Measurements from ENCODE around the gene MSI2. TPM values are rescaled to one million over a fixed set of nuclear protein-coding genes. Genes with fewer than 3 reads are reported as not detected.

Gene MSI2
- total RNA-seq, 6 experiments from 2014 or later = 12.0 to 22.6 (median 19.4) TPM

DNA sequence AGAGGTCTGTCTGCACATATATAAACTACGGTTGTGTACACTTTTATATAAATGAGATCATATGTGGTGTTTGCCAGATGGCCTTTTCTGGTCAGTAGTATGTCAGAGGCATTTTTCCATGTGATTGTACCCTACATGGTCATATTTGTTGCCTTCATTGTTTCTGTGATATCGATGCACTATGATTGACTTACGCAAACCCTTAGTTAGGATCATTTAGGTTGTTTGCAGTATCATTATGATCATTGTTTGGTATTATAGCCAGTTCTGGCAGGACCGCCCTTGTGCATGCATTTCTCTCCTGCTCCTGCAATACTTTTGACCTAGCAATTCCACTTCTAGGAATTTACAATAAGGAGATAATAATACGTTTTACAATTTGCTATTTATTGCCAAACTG is 169.1 kb downstream of the MSI2 start:
- no peak for ATAC-seq

GRCh38 chr17:57425903-57426880 is 169.9 kb downstream of the MSI2 start:
- no peak overlapping the region for H3K27ac ChIP-seq
- no peaks in the 10 kb centered on the region for H3K27me3 ChIP-seq
- TF ChIP-seq, protein P1, sequence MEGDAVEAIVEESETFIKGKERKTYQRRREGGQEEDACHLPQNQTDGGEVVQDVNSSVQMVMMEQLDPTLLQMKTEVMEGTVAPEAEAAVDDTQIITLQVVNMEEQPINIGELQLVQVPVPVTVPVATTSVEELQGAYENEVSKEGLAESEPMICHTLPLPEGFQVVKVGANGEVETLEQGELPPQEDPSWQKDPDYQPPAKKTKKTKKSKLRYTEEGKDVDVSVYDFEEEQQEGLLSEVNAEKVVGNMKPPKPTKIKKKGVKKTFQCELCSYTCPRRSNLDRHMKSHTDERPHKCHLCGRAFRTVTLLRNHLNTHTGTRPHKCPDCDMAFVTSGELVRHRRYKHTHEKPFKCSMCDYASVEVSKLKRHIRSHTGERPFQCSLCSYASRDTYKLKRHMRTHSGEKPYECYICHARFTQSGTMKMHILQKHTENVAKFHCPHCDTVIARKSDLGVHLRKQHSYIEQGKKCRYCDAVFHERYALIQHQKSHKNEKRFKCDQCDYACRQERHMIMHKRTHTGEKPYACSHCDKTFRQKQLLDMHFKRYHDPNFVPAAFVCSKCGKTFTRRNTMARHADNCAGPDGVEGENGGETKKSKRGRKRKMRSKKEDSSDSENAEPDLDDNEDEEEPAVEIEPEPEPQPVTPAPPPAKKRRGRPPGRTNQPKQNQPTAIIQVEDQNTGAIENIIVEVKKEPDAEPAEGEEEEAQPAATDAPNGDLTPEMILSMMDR (IDR thresholded peaks at IDR 0.05) = no peak
- TF ChIP-seq POLR2A (IDR thresholded peaks at IDR 0.05) = no peak
- ATAC-seq (no peak), DNase-seq (no peak)
- intact Hi-C loops (cut with DNase I) = no loop called here
- peaks cover 0 to 6% (median 0%) of the 10 kb centered on the region in 4 donors for H3K4me1 ChIP-seq
- WGBS (ENCODE audit: insufficient coverage, low coverage, low lambda C conversion rate, missing lambda C conversion rate) = 79% methylated on average over 10 of the region's 10 CpGs
- no peaks in the 10 kb centered on the region for H3K9me3 ChIP-seq
- no peak overlapping the region for H3K4me3 ChIP-seq
- H3K36me3 ChIP-seq = no peaks in the 10 kb centered on the region

More for the DNA sequence above, 169.1 kb downstream of the MSI2 start:
- 84% methylated on average over 5 of the region's 5 CpGs for WGBS (ENCODE audit: insufficient coverage, low coverage, low lambda C conversion rate, missing lambda C conversion rate)
- H3K36me3 ChIP-seq = no peaks in the 10 kb centered on the region
- no peak for DNase-seq
- intact Hi-C loops (cut with DNase I) = no loop called here
- H3K27me3 ChIP-seq = no peaks in the 10 kb centered on the region
- H3K4me3 ChIP-seq = no peak overlapping the region
- H3K4me1 ChIP-seq = peaks cover 0 to 6% (median 0%) of the 10 kb centered on the region in 4 donors
- no peak for TF ChIP-seq POLR2A (IDR thresholded peaks at IDR 0.05)
- H3K9me3 ChIP-seq = no peaks in the 10 kb centered on the region
- no peak overlapping the region for H3K27ac ChIP-seq

GRCh38 chr17:57429966-57430365 is 173.6 kb downstream of the MSI2 start:
- Histone ChIP-seq H3K9me3 (no peaks in the 10 kb centered on the region), H3K4me1 (no peaks in the 10 kb centered on the region), H3K36me3 (no peaks in the 10 kb centered on the region), H3K27ac (no peak overlapping the region), H3K4me3 (no peak overlapping the region), H3K27me3 (no peaks in the 10 kb centered on the region)
- 97% methylated on average over 3 of the region's 4 CpGs for WGBS (ENCODE audit: insufficient coverage, low coverage, low lambda C conversion rate, missing lambda C conversion rate)
- ATAC-seq (no peak), DNase-seq (no peak)
- no peak for TF ChIP-seq POLR2A (IDR thresholded peaks at IDR 0.05)
- TF ChIP-seq, protein P1 (IDR thresholded peaks at IDR 0.05) = no peak
- intact Hi-C loops (cut with DNase I) = no loop called here

GRCh38 chr17:57431415-57431814 is 175.1 kb downstream of the MSI2 start:
- intact Hi-C loops (cut with DNase I) = no loop called here
- H3K27ac ChIP-seq = no peak overlapping the region
- no peak overlapping the region for H3K4me3 ChIP-seq
- H3K36me3 ChIP-seq = no peaks in the 10 kb centered on the region
- H3K9me3 ChIP-seq = no peaks in the 10 kb centered on the region
- TF ChIP-seq, protein P1 (IDR thresholded peaks at IDR 0.05) = no peak
- TF ChIP-seq POLR2A (IDR thresholded peaks at IDR 0.05) = no peak
- H3K27me3 ChIP-seq = no peaks in the 10 kb centered on the region
- ATAC-seq = no peak
- no peak for DNase-seq
- no CpG with 5 or more reads among the region's 3 CpGs for WGBS (ENCODE audit: insufficient coverage, low coverage, low lambda C conversion rate, missing lambda C conversion rate)
- no peaks in the 10 kb centered on the region for H3K4me1 ChIP-seq

Measured in right lobe of liver (tissue), 6 donors.